DND-41 (cell line): ENCODE data around the gene FGF8.

Experiments used
- ATAC-seq: fragments of 200-7000 bp; cut with Tn5 transposase; 3 replicates; pipeline ENCODE4 v1.9.1; 2021; ENCODE audit warnings: low read depth; ENCODE audit not compliant: insufficient read depth
- DNase-seq: peaks from one replicate; pipeline ENCODE4 v3.0.0-alpha.2; 2020
- H2AFZ ChIP-seq: 2 replicates; pipeline ENCODE4 v1.6.0; 2012; ENCODE audit warnings: low read depth, low read length
- H3K27ac ChIP-seq: 2 replicates; pipeline ENCODE4 v1.5.1; 2012; ENCODE audit warnings: low read length, inconsistent platforms
- H3K27me3 ChIP-seq: fragments of 200-600 bp; sonication (generic); 2 replicates; pipeline ENCODE4 v1.6.0; 2012; ENCODE audit warnings: low read length, mild to moderate bottlenecking, inconsistent platforms; ENCODE audit not compliant: insufficient read depth, poor library complexity
- H3K36me3 ChIP-seq: 2 replicates; pipeline ENCODE4 v1.5.1; 2012; ENCODE audit warnings: low read length, inconsistent platforms; ENCODE audit not compliant: insufficient read depth
- H3K4me1 ChIP-seq: 2 replicates; pipeline ENCODE4 v1.5.1; 2012; ENCODE audit warnings: mild to moderate bottlenecking, low read length; ENCODE audit not compliant: insufficient read depth
- H3K4me2 ChIP-seq: 2 replicates; pipeline ENCODE4 v1.6.0; 2012; ENCODE audit warnings: mild to moderate bottlenecking, moderate library complexity, low read length, inconsistent platforms; ENCODE audit not compliant: insufficient read depth
- H3K4me3 ChIP-seq, 2 experiments: fragments of 200-600 bp in 1 of 2; shearing (Covaris generic) in 1 of 2; 2 replicates each; pipeline ENCODE4 v1.5.1; 2012 to 2016; ENCODE audit warnings: inconsistent platforms in 2 of 2, low read length in 2 of 2, mild to moderate bottlenecking in 2 of 2, low read depth in 1 of 2, moderate library complexity in 1 of 2
- H3K79me2 ChIP-seq: 2 replicates; pipeline ENCODE4 v1.6.0; 2012; ENCODE audit warnings: low read length, inconsistent platforms; ENCODE audit not compliant: insufficient read depth
- H3K9ac ChIP-seq: 2 replicates; pipeline ENCODE4 v1.6.0; 2012; ENCODE audit warnings: low read depth, mild to moderate bottlenecking, inconsistent platforms, low read length, moderate library complexity
- H3K9me3 ChIP-seq: 2 replicates; pipeline ENCODE4 v1.5.1; 2012; ENCODE audit warnings: low read length, moderate library complexity, mild to moderate bottlenecking, inconsistent platforms; ENCODE audit not compliant: insufficient read depth, severe bottlenecking
- H4K20me1 ChIP-seq: 2 replicates; pipeline ENCODE4 v1.6.0; 2012; ENCODE audit warnings: low read length; ENCODE audit not compliant: insufficient read depth
- EZH2 ChIP-seq: IDR thresholded peaks from 3 replicates; pipeline ENCODE4 v1.6.1; 2012; ENCODE audit warnings: borderline replicate concordance, low read depth, mild to moderate bottlenecking, moderate library complexity, low read length, inconsistent platforms; ENCODE audit not compliant: severe bottlenecking
- TF ChIP-seq, protein P1 (sequence below): IDR thresholded peaks from 2 replicates; pipeline ENCODE4 v1.5.1; 2012; ENCODE audit warnings: borderline replicate concordance, low read length, moderate library complexity, mild to moderate bottlenecking; ENCODE audit not compliant: poor library complexity, severe bottlenecking; ENCODE audit errors: extremely low read depth

Gene FGF8, protein sequence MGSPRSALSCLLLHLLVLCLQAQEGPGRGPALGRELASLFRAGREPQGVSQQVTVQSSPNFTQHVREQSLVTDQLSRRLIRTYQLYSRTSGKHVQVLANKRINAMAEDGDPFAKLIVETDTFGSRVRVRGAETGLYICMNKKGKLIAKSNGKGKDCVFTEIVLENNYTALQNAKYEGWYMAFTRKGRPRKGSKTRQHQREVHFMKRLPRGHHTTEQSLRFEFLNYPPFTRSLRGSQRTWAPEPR

DNA sequence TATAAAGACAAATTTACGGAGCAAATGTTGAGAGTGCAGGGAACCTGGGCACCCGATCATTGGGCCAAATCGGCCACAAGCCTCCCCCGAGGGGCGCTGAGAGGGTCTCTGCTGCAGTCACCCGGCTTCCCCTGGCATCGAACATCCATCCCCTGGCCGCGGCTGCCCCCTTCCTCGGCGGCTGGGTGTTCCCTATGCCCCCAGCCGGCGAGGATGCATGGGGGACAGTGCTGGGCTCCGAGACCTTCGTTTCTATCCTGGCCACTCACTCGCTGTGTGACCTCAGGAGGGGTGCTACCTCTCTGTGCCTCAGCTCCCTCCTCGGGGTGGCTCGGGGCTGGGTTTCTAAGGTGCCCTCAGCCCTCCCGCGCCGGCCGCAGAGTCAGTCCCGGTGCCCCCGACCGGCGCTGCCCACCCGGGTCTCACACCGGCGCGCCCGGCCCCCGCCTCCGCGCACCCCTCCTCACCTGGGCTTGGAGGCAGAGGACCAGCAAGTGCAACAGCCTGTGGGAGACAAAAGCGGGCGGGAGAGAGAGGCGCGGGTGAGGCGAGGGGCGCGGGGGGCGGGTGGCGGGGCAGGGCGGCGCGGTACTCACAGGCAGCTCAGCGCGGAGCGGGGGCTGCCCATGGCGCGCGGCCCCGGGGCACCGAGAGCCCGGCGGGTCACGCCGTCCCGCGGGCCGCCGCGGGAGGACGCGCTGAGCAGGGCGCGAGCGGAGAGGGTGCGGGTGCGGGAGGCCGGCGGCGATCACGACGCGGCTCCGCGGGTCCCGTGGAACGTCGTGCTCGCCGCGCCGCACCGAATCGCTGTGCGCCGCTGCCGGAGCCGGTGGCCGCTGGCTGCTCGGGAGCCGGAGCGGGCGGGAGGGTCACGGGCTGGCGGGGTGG is at the start of gene FGF8:
Gene FGF8 (minus strand): TSS at position 842 of the 888 bp plus-strand sequence. CDS start 214 bp downstream, at position 628.
- Histone ChIP-seq H2AFZ (no peak within 1 kb of the TSS), H3K4me2 (no peak within 1 kb of the TSS), H3K36me3 (peaks cover 6% of the 10 kb centered on the region), H3K79me2 (no peaks in the 10 kb centered on the region), H3K27me3 (no peaks in the 10 kb centered on the region), H3K9ac (no peak within 1 kb of the TSS), H4K20me1 (no peaks in the 10 kb centered on the region; the same call in 1 of the 2 replicates), H3K27ac (no peak within 1 kb of the TSS), H3K4me1 (0 out of 2 replicates have a peak, but pooled peaks cover under 1% of the 10 kb centered on the region), H3K9me3 (no peaks in the 10 kb centered on the region), H3K4me3 (no peak within 1 kb of the TSS)
- ATAC-seq (no peak), DNase-seq (no peak)
- TF ChIP-seq EZH2 = no peak
- TF ChIP-seq, protein P1, sequence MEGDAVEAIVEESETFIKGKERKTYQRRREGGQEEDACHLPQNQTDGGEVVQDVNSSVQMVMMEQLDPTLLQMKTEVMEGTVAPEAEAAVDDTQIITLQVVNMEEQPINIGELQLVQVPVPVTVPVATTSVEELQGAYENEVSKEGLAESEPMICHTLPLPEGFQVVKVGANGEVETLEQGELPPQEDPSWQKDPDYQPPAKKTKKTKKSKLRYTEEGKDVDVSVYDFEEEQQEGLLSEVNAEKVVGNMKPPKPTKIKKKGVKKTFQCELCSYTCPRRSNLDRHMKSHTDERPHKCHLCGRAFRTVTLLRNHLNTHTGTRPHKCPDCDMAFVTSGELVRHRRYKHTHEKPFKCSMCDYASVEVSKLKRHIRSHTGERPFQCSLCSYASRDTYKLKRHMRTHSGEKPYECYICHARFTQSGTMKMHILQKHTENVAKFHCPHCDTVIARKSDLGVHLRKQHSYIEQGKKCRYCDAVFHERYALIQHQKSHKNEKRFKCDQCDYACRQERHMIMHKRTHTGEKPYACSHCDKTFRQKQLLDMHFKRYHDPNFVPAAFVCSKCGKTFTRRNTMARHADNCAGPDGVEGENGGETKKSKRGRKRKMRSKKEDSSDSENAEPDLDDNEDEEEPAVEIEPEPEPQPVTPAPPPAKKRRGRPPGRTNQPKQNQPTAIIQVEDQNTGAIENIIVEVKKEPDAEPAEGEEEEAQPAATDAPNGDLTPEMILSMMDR = no peak

DNA sequence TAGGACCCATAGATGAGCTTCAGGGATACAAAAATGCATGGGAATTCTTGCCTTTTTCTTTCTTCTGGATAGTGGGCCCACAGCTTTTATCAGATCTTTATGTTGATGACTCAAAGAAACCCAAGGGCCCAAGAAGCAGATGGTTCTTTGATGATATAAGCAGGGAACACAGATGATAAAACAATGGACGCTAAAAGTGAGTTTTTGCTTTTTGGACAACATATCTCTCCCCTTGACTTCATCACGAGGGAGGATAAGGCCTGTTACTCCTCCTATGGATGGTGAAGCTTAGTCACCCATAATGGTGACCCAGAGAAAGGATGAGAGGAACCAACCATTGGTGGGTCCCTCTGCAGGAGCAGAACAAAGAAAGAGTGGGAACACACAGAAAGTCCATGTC is 48.8 kb upstream of the FGF8 start:
- DNase-seq = no peak
- H3K27ac ChIP-seq = no peak overlapping the region
- no peak overlapping the region for H3K4me2 ChIP-seq
- H4K20me1 ChIP-seq = no peaks in the 10 kb centered on the region
- no peaks in the 10 kb centered on the region for H3K9me3 ChIP-seq
- peaks cover 5% of the 10 kb centered on the region for H3K79me2 ChIP-seq
- no peak for ATAC-seq
- H2AFZ ChIP-seq = no peak overlapping the region
- H3K9ac ChIP-seq = no peak overlapping the region
- H3K4me1 ChIP-seq = peaks cover 5% of the 10 kb centered on the region
- TF ChIP-seq, protein P1 = no peak
- TF ChIP-seq EZH2 = no peak
- H3K27me3 ChIP-seq = no peaks in the 10 kb centered on the region
- H3K4me3 ChIP-seq = no peak overlapping the region
- H3K36me3 ChIP-seq = no peaks in the 10 kb centered on the region

DNA sequence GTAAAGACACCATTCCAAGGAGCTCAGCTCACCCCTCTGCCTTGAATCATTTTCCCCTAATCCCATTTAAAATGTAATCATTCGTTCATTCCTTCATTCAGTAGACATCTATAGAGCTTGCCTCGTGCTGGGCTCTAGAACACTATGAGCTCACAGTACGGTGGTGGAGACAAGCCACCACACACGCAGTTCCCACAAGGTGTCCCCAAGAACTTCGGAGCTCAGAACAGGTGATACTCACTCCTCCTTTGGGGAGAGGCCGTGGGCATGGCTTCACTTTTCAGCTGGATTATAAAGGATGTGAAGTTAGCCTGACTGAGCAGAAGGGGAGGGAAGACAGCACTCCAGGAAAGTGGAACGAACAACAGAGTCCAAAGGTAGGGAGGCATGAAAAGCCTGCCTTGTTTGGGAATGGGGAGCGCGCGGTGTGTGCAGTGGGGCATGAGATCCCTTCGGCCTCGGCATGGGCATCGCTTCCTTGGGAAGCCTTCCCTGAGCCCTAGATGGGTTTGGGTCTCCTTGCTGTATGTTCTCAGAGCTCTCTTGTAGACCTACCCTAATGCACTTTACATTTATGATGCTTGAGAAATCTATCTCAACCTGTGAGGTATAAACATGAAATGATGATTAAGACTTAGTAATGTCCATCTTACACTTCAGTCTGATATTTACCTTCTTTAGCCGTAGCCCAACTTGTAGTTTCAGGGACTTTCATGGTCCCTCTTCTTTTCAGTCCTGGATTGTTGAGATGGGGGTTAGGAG is 43.1 kb upstream of the FGF8 start:
- peaks cover 38% of the 10 kb centered on the region for H3K4me1 ChIP-seq
- peak overlapping the region; percentile 82 for H2AFZ ChIP-seq
- peaks cover 40% of the 10 kb centered on the region for H4K20me1 ChIP-seq
- TF ChIP-seq, protein P1 = no peak
- no peak for TF ChIP-seq EZH2
- H3K9me3 ChIP-seq = no peaks in the 10 kb centered on the region
- DNase-seq (no peak), ATAC-seq (peak; percentile 44)
- peak overlapping the region; percentile 90 for H3K9ac ChIP-seq
- H3K36me3 ChIP-seq = peaks cover 14% of the 10 kb centered on the region
- H3K27me3 ChIP-seq = no peaks in the 10 kb centered on the region
- peak overlapping the region; percentile 94 for H3K4me2 ChIP-seq
- H3K27ac ChIP-seq = peak overlapping the region; percentile 83
- peak overlapping the region; percentile 30 to 87 for H3K4me3 ChIP-seq
- peaks cover 59% of the 10 kb centered on the region for H3K79me2 ChIP-seq
